ENCODE measurements around the gene TMEM50A.
"Not testable (repeated sequence)": the region's sequence is repeated elsewhere in the genome, so short reads cannot be mapped to it uniquely, and the experiment has no call there.

Gene TMEM50A

DNA sequence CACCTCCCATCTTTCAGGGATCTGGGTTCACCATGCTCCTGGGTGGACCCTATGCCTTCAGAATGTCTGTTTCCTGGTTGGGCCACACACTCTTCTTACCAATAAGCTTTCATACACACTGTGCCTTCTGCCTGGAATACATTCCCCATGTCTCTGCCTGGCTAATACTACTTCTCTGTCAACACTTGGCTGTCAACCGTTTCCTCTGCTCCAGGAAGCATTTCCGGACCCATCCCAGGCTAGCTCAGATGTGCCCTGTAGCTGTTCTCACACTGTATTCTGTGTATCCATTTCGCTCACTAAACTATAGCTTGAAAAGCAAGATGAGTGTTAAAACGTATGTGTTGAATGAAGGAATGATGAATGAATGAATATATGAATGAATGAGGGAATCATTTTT, 49.0 kb downstream of the TMEM50A start:
- not testable (repeated sequence) for DNase-seq (ENCODE audit: low read depth, low spot score)

GRCh38 chr1:25388691-25389090, 50.6 kb downstream of the TMEM50A start:
- not testable (repeated sequence) for DNase-seq (ENCODE audit: low read depth, low spot score)

DNA sequence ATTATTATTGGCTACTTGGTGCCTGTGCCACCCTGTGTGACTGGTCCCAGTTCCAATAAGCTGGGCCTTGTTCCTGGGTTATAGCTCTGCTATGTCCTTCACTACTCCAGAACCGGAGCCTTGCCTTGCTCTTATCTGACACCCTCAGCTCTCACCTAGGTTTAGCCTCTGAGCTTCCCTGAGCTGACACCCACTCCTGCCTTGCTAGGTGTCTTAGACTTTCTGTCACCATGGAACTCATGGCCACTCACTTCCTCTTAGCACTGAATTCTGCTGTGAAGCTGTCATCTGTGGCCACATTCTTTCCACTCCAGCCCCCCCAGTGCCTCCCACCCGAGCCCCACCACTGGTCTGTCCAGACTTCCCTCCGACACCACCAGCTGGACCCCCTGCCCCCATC, 51.6 kb downstream of the TMEM50A start:
- not testable (repeated sequence) for DNase-seq (ENCODE audit: low read depth, low spot score)

DNA sequence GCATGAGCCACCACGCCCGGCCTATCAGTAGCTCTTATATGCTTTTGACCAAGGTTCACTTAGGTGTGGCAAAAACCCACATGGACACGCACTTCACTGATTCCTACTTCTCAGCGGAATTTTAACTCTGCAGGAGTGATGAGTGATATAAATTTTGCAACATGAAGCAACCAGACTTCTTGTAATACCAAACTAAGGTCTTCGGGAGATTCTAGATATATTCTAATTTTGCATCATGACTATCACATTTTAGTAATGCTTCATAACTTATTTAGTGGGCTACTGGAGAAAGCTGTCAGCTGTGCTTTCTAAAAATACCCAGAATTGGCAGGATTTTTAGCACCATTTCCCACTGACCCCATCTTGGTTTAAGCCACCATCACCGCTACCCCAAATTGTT, 54.7 kb downstream of the TMEM50A start:
- DNase-seq (ENCODE audit: low read depth, low spot score), result no peak

- DNase-seq (ENCODE audit: low read depth, low spot score), result not testable (repeated sequence)
These were observed 59.4 kb downstream of the TMEM50A start for GRCh38 chr1:25397549-25397948.

- DNase-seq (ENCODE audit: low read depth, low spot score), result not testable (repeated sequence)
These were observed 59.9 kb downstream of the TMEM50A start for GRCh38 chr1:25398079-25398478.

DNA sequence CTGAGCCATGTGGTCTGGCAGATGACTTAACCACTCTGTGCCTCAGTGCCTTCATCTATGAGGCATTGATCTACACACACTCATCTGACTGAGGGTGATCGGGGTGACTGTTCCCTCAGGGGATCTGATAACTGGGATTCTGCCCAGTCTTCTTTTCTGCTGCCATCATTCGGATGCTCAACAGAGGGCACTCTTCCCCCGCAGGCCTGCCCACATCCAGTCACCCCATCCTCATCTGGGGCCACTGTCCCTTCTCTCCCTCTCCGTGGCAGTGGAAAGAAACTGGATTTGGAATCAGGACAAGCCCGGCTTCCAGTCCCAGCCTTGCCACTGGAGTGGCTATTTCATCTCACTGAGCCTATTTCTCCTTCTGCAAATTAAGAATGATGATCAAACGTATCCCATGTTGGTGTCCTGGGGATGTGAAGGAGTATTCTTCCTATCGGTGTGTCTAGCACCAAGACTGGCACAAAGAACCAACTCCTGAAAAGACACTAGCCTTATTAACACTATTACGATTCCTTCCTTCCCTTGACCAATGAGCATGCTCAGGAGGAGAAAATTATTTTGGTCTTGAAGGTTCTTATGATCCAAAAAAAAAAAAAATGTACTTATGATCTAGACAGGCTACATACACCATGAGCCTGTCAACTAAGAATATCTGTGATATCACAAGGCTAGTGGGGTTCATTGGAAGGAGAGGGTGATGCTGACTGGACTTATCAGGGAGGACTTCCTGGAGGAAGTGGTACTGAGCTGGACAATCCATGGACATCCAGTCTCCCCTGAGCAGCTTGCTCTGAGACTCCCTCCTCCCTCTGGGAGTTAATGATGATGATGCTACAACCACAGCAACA, 65.0 kb downstream of the TMEM50A start:
- not testable (repeated sequence) for DNase-seq (ENCODE audit: low read depth, low spot score)

GRCh38 chr1:25405731-25406305, 67.7 kb downstream of the TMEM50A start:
- not testable (repeated sequence) for DNase-seq (ENCODE audit: low read depth, low spot score)

DNA sequence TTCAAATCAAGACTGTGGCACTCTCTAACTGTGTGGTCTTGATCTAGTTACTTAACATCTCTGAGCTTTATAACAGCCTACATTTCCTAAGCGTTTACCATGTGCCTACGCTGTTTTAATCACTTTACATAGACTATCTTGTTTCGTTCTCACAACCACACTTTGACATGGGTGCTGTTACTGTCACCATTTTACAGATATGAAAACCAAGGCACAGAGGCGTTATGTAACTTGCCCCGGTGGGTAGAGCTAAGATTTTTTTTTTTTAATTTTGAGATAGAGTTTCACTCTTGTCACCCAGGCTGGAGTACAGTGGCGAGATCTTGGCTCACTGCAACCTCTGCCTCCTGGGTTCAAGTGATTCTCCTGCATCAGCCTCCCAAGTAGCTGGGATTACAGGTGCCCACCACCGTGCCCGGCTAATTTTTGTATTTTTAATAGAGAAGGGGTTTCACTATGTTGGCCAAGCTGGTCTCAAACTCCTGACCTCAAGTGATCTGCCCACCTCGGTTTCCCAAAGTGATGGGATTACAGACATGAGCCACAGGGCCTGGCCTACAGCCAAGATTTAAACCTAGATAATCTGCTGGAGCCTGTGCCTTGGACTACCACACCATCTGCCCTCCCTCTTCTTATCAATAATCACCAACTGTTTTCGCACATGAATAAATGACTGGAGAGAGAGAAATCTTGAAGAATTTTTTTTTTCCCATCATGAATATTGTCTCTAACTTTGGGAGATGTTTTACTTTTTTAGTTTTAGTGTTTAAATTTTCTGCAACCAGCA, 71.7 kb downstream of the TMEM50A start:
- DNase-seq (ENCODE audit: low read depth, low spot score), result not testable (repeated sequence)

Data from astrocyte of the hippocampus (primary cell).